HG02870 (cell line): Measurements from ENCODE around the gene MESP1.

Experiments
- ATAC-seq: cut with Tn5 transposase; IDR thresholded peaks from one replicate; pipeline ENCODE4 v1.9.1; 2021; ENCODE audit warnings: mild to moderate bottlenecking, moderate library complexity; ENCODE audit not compliant: unreplicated experiment

The MESP1 gene

GRCh38 chr15:89760303-89761008 is 9.4 kb upstream of the MESP1 start:
- peak; percentile 53 for ATAC-seq

GRCh38 chr15:89759835-89760234 is 8.8 kb upstream of the MESP1 start:
- ATAC-seq = no peak

DNA sequence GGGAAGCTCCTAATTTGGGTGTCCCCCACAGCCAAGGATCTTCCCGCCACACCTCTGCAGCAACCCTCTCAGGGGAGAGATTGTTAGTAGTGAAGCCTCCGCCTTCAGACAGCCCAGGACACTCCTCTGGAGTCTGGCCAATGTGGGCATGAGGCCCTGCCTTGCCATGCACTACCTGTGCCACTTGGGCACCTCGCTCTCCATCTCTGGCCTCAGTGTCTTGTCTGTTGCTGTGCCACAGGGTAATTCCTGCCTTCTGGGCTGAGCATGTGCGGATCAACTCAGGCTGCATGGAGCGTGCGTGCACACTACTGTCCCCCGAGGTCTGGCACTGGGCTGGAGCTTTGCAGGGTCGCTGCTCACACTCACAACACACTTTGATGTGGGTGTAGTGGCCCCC is 7.9 kb upstream of the MESP1 start:
- no peak for ATAC-seq

DNA sequence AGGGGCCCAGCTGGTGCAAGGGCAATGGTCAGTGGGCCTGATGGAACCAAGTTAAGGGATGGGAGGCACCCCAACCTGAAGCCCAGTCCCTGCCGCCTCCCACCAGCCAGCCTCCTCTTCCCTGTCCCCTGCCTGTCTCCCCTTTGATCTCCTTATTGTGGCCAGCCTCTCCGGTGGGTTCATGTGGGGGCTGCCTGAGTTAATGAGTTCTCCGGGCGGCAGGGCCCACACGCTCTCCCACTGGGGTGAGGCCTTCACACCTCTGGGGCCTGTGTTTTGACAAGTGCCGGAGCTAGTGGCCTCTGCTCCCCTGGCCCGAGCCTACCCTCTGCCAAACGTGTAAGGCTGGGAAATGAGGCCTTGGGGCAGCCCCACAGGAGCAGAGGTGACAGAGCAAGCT is 7.2 kb upstream of the MESP1 start:
- no peak for ATAC-seq

GRCh38 chr15:89756897-89757296 is 5.8 kb upstream of the MESP1 start:
- ATAC-seq = no peak

DNA sequence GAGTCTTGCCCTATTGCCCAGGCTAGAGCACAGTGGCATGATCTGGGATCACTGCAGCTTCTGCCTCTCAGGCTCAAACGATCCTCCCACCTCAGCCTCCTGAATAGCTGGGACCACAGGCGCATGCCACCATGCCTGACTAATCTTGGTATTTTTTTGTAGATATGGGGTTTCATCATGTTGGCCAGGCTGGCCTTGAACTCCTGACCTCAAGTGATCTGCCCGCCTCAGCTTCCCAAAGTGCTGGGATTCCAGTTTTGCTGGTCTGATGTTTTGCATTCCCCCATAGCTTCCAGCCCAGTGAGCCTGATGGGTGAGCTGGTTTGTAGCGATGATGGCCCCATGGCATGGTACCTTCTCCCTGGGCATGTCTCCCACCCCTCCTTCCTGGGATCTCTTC is 4.7 kb upstream of the MESP1 start:
- no peak for ATAC-seq

- ATAC-seq = no peak
These were observed 3.5 kb upstream of the MESP1 start for GRCh38 chr15:89754361-89755154.

DNA sequence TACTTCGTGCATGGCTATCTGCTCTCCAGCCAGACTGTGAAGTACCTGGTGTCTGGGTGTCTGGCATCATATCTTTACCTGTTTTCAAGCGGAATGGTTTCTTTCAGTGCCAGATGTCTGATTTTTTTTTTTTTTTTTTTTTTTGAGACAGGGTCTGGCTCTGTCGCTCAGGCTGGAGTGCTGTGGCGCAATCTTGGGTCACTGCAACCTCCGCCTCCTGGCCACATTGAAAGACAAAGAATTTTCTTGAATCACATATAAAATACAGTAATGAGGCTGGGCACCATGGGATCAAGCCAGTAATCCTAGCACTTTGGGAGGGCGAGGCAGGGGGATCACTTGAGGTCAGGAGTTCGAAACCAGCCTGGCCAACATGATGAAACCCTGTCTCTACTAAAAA is 2.8 kb upstream of the MESP1 start:
- ATAC-seq = no peak

DNA sequence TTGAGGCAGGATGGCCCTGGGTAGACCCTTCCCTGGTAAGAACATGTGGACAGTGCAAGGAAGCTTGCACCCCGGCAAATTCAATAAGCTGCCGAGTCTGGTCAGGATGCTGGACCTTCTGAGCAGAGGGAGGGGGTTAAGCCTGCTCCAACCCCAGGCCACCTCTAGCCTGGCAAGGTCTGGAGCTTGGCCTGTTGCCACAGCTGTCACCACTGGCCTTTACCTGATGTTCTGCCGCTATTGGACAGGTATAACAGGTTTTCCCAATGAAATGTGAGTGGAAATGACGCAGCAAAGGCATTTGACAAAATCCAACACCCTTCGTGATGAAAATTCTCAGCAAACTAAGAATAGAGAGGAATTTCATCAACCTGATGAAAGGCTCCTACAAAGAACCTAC is 699 bp upstream of the MESP1 start:
- no peak for ATAC-seq

GRCh38 chr15:89749951-89750559 is 994 bp downstream of the MESP1 start:
- peak; percentile 10 for ATAC-seq

GRCh38 chr15:89749526-89749925 is 1.5 kb downstream of the MESP1 start:
- no peak for ATAC-seq

DNA sequence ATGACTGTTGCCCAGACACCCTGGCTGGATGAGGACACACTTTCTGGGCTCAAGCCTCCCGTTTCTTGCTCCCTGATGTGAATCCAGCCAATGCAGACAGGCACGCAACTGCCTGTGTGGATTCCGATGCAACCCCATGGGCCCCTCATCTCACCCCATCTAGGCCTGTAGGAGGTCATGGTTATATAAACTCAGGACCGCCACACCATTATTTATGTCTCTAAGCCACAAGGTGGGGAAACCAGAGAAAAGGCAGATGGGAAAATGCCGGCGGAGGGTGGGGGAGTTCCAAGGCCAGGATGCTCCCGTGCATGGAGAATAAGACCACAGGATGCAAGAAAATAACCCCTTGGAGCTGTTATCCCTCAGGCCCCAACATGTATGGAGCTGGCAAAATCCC is 2.0 kb downstream of the MESP1 start:
- ATAC-seq = no peak

DNA sequence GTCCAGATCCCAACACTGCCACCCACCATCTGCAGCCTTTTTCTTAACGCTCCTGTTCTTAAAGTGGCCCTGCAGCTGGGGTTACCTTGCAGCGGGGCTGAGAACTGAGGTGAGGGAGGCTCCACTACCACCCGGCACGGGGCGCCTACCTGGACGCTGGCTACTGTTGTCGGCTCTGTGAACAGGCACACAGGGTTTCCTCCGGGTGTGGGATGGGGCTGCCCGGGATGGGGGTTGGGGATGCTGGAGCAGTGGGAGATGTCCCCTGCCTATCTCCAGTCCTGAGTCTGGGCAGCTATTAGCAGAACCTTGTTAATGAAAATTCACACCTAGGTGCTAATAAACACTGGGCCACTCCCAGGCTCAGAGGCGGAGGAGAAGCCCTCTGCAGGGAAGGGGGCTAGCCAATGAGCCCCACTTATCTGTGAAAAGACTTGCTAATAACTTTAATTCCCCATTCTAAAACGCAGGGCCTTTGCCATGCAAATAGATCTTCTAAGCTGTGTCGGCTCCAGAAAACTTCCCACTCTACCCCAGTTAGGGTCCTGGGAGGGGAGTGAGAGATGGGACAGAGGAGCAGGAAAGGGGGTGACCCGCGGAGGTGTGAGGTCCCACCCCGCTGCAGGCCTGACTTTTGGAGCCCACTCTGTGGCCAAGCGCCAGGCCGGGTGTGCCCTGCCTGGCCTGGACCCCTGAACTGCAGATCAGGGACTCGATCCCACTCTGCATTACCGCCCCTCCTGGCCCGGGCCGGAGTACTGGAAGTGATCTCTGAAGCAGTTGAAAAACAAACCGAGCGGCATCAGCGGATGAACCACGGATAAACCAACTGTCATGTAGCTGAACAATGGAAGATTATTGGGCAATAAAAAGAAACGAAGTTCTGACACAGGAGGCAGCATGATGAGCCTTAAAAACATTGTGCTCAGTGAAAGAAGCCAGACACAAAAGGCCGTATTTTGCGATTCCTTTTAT is 3.1 kb downstream of the MESP1 start:
- ATAC-seq = no peak

DNA sequence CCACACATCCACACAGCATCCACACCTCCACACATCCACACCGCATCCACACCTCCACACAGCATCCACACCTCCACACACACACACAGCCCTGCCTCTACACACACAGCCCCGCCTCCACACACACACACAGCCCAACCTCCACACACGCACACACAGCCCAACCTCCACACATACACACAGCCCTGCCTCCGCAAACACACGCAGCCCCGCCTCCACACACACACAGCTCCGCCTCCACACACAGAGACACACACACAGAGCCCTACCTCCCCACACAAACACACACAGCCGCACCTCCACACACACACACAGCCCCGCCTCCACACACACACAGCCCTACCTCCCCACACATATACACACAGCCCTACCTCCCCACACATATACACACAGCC is 4.7 kb downstream of the MESP1 start:
- ATAC-seq = no peak

DNA sequence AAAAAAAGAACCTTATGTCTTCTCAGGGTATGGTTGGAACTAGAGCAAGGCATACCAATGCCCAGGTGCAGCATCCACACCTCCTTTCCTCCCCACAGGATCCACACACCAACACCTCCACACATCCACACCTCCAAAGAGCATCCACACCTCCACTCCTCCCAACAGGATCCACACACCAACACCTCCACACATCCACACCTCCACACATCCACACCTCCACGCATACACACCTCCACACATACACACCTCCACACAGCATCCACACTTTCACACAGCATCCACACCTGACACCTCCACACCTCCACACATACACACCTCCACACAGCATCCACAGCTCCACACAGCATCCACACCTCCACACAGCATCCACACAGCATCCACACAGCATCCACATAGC is 5.3 kb downstream of the MESP1 start:
- no peak for ATAC-seq

- ATAC-seq = no peak
These were observed 5.9 kb downstream of the MESP1 start for GRCh38 chr15:89745131-89745530.

GRCh38 chr15:89743594-89743993 is 7.5 kb downstream of the MESP1 start:
- ATAC-seq = no peak

GRCh38 chr15:89743011-89743410 is 8.0 kb downstream of the MESP1 start:
- ATAC-seq = no peak

GRCh38 chr15:89740137-89740536 is 10.9 kb downstream of the MESP1 start:
- ATAC-seq = no peak

DNA sequence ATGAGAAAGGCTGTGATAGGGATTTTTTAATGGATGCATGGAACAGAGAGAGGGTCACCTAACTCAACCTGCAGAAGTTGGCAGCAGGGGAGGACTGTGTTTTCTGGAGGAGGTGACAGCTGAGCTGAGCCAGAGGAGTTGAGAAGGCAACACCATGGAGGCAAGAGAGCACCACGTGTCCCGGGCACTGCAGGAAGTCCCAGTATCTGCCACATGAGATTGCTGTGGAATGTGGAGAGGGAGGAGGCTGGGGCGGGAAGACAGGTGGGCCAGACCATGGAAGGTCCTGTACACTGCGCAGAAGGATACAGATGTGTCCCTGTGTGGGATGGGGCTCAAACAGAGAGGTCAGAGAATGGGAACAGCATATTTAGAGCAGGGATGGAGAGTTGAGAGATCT is 15.3 kb downstream of the MESP1 start:
- ATAC-seq = no peak
